ENCODE results near the gene S1PR1.

DNA sequence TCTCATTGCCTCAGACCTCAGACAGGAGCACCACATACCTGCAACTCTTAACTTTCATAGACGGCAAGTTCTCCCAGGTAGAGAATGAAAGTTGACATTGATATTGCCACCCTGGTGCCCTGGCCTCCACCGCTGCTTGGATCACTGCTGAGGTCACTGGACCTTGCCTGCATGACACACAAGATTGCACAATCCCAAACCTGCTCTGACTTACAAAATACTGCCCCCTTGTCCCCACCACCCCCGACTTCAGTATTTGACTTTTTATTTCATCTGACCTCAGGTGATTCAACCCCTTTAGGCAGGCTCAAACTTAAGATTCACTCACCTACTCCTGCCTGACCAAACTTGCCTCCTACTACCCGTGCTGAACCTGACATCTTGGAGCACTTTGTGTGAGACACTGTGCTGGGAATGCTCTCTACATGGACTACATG is 43.1 kb upstream of the S1PR1 start:
- TF ChIP-seq BHLHE40 (IDR thresholded peaks at IDR 0.05; ENCODE audit: borderline replicate concordance): no peak
- no peak for TF ChIP-seq FOXM1 (IDR thresholded peaks at IDR 0.05; ENCODE audit: borderline replicate concordance)
- TF ChIP-seq ZNF384 (IDR thresholded peaks at IDR 0.05): no peak

Measured in HEK293T (cell line).